Activated naive CD8-positive, alpha-beta T cell treated with anti-CD3 and anti-CD28 coated beads, Interleukin-2, amount 10 ng/mL, durations not matched to agents 7 days and 5 days (primary cell): ENCODE measurements around the gene NAXE. TPM values are rescaled to one million over a fixed set of nuclear protein-coding genes. Genes with fewer than 3 reads are reported as not detected.
"Not testable (repeated sequence)": the region's sequence is repeated elsewhere in the genome, so short reads cannot be mapped to it uniquely, and the experiment has no call there.

Experiments
- ATAC-seq: fragments of 150-1000 bp; cut with Tn5 transposase; one replicate; pipeline ENCODE4 v1.10.0; 2021; ENCODE audit warnings: low read depth, moderate library complexity
- POLR2A ChIA-PET: fragments of 350-600 bp; sonication (Branson Sonifier 250); formaldehyde crosslinking; loops from one replicate; lab custom pipeline; 2021; ENCODE audit warnings: antibody characterized with exemption; lab: Charles Lee
- DNase-seq: peaks from one replicate; pipeline ENCODE4 v3.0.0; 2021
- H3K27ac Mint-ChIP-seq: one replicate; pipeline ENCODE4 v1.8.0; 2022; ENCODE audit warnings: mild to moderate bottlenecking, mixed read lengths
- H3K27me3 Mint-ChIP-seq: one replicate; pipeline ENCODE4 v1.8.0; 2022; ENCODE audit warnings: mild to moderate bottlenecking, moderate library complexity, mixed read lengths
- H3K36me3 Mint-ChIP-seq: one replicate; pipeline ENCODE4 v1.8.0; 2021; ENCODE audit warnings: mild to moderate bottlenecking, mixed read lengths
- H3K4me1 Mint-ChIP-seq: one replicate; pipeline ENCODE4 v1.8.0; 2021; ENCODE audit warnings: mixed read lengths
- H3K4me3 Mint-ChIP-seq: one replicate; pipeline ENCODE4 v1.8.0; 2022; ENCODE audit warnings: mild to moderate bottlenecking, moderate library complexity, mixed read lengths
- H3K9me3 Mint-ChIP-seq: one replicate; pipeline ENCODE4 v1.8.0; 2021; ENCODE audit warnings: mixed read lengths
- total RNA-seq, 2 experiments: library from RNA; stranded (reverse); gene quantifications; one replicate each; pipeline ENCODE4 v1.2.3, GENCODE V29; 2021

Gene NAXE
- total RNA-seq, 2 experiments from 2014 or later = 53.8 TPM

DNA sequence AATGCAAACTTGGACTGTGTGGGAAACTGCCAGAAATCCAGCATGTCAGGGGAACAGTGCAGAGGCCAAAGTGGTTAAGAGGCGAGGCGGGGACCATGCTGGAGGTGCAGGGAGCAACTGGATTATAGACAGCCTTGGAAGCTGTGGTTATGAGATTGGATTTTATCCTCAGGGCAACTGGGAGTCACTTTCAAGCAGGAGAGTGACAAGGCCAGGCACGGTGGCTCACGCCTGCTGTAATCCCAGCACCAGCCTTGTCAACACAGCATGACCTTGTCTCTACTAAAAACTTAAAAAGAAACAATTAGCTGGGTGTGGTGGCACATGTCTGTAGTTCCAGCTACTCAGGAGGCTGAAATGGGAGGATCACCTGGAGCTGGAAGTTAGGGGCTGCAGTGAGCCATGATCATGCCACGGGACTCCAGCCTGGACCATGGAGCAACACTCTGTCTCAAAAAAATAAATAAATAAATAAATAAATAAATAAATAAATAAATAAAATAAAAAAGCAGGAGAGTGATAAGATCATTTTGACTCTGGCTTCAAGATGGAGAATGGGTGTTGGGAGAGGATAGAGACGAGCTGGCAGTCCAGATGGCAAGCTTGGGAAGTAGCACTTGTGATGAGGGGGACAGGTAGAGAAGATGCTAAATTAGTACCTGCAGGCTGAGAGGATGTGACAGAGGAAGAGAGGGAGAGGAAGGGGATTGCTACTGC is 31.2 kb downstream of the NAXE start:
- H3K4me1 Mint-ChIP-seq = peaks cover 9% of the 10 kb centered on the region

GRCh38 chr1:156623946-156624813 is 32.6 kb downstream of the NAXE start:
- POLR2A ChIA-PET = interaction anchor here (0.7 to 2.0 kb wide), 7 partner anchors 17 to 104 kb away, joined by 3 to 6 read pairs (median 3); partner anchors contain the start of genes BCAN, ISG20L2 and METTL25B
- ATAC-seq (peak; percentile 73), DNase-seq (peak; percentile 67)
- H3K9me3 Mint-ChIP-seq = no peaks in the 10 kb centered on the region
- H3K27ac Mint-ChIP-seq = no peak overlapping the region
- H3K36me3 Mint-ChIP-seq = no peaks in the 10 kb centered on the region
- H3K27me3 Mint-ChIP-seq = peaks cover 72% of the 10 kb centered on the region
- peaks cover 6% of the 10 kb centered on the region for H3K4me1 Mint-ChIP-seq
- peak overlapping the region; percentile 41 for H3K4me3 Mint-ChIP-seq

More for the DNA sequence above, 31.2 kb downstream of the NAXE start:
- Mint-ChIP-seq H3K27me3 (peaks cover 72% of the 10 kb centered on the region), H3K36me3 (no peaks in the 10 kb centered on the region), H3K9me3 (no peaks in the 10 kb centered on the region), H3K4me3 (no peak overlapping the region), H3K27ac (no peak overlapping the region)
- DNase-seq (no peak), ATAC-seq (no peak)
- POLR2A ChIA-PET = interaction anchor here (0.6 to 2.0 kb wide), 2 partner anchors 28 to 50 kb away, joined by 3 to 4 read pairs; no protein-coding TSS in a partner anchor

DNA sequence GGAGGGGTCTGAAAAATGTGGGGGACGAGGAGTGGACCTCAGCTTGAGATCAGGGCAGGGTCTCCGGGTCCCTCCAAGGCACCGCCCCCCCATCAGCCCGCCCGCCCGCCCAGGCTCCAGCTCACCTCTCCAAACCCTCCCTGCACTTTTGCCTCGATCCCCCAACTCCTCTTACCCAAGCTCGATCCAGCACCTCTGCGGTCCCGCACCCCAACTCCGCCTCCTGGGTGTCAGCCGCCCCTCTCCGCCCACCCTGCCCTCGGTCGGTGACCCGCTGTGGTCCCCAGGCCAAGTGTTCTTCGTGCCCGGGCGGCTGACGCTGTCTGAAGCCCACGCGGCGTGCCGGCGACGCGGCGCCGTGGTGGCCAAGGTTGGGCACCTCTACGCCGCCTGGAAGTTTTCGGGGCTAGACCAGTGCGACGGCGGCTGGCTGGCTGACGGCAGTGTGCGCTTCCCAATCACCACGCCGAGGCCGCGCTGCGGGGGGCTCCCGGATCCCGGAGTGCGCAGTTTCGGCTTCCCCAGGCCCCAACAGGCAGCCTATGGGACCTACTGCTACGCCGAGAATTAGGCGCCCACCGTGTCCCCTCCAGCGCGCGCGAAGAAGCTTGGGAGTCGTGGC is 33.3 kb downstream of the NAXE start:
- peaks cover 5% of the 10 kb centered on the region for H3K4me1 Mint-ChIP-seq
- POLR2A ChIA-PET = interaction anchor here (0.6 to 2.0 kb wide), 7 partner anchors 17 to 279 kb away, joined by 3 to 6 read pairs (median 3); partner anchors contain the start of gene BCAN
- H3K36me3 Mint-ChIP-seq = no peaks in the 10 kb centered on the region
- ATAC-seq = peak; percentile 6
- H3K27me3 Mint-ChIP-seq = peaks cover 72% of the 10 kb centered on the region
- no peak overlapping the region for H3K4me3 Mint-ChIP-seq
- DNase-seq = no peak
- no peaks in the 10 kb centered on the region for H3K9me3 Mint-ChIP-seq
- no peak overlapping the region for H3K27ac Mint-ChIP-seq

DNA sequence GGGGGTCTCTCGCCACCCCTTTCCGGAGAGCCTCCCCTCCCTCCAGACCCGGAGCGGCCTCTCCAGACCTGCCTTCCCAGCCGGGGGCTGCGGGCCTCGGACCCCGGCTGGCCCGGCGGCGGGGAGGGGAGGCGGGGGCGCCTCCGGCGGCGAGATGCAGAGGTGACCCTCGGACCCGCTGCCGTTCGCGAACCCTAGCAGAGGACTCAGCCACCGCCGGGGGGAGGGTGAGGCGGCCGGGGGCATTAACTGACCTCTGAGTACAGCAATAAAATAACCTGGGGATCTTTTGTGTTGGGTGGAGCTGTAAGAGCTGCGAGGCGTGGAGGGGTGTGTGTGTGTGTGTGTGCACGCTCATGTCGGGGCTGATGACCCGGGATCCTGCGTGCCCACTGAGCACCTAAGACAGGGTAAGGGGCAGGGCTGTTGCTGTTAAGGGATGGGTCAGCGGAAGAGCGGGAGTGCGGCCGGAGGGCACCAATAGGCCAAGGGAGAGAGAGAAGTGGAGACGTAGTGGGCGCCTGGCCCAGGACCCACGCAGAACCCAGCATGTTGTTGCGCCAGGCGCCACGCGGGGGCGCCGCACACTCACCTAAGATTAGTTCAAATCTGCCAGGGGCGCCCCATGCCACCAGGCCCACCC is 34.0 kb downstream of the NAXE start:
- ATAC-seq = peak; percentile 46
- POLR2A ChIA-PET = interaction anchor here (0.6 to 2.4 kb wide), 3 partner anchors 18 to 280 kb away, joined by 3 to 8 read pairs (median 3); no protein-coding TSS in a partner anchor
- Mint-ChIP-seq H3K4me1 (peaks cover 5% of the 10 kb centered on the region), H3K4me3 (peak overlapping the region; percentile 32), H3K36me3 (no peaks in the 10 kb centered on the region), H3K27ac (no peak overlapping the region), H3K27me3 (peaks cover 73% of the 10 kb centered on the region), H3K9me3 (no peaks in the 10 kb centered on the region)
- DNase-seq = peak; percentile 80

- H3K36me3 Mint-ChIP-seq = no peaks in the 10 kb centered on the region
- H3K27me3 Mint-ChIP-seq = peaks cover 75% of the 10 kb centered on the region
- DNase-seq = no peak
- peaks cover 5% of the 10 kb centered on the region for H3K4me1 Mint-ChIP-seq
- POLR2A ChIA-PET = interaction anchor here (2.4 kb wide), 1 partner anchor 17 kb away, joined by 8 read pairs; no protein-coding TSS in a partner anchor
- no peak for ATAC-seq
- no peak overlapping the region for H3K27ac Mint-ChIP-seq
- no peaks in the 10 kb centered on the region for H3K9me3 Mint-ChIP-seq
- no peak overlapping the region for H3K4me3 Mint-ChIP-seq
Measured at GRCh38 chr1:156626079-156626438, 34.5 kb downstream of the NAXE start.

- Mint-ChIP-seq H3K36me3 (no peaks in the 10 kb centered on the region), H3K27me3 (peaks cover 70% of the 10 kb centered on the region), H3K27ac (no peak overlapping the region), H3K9me3 (no peaks in the 10 kb centered on the region), H3K4me1 (peaks cover 5% of the 10 kb centered on the region), H3K4me3 (no peak overlapping the region)
- DNase-seq (no peak), ATAC-seq (no peak)
- POLR2A ChIA-PET = interaction anchor here (0.7 to 2.4 kb wide), 4 partner anchors 16 to 51 kb away, joined by 3 to 8 read pairs (median 4); no protein-coding TSS in a partner anchor
Measured at GRCh38 chr1:156627313-156627880, 35.8 kb downstream of the NAXE start.

DNA sequence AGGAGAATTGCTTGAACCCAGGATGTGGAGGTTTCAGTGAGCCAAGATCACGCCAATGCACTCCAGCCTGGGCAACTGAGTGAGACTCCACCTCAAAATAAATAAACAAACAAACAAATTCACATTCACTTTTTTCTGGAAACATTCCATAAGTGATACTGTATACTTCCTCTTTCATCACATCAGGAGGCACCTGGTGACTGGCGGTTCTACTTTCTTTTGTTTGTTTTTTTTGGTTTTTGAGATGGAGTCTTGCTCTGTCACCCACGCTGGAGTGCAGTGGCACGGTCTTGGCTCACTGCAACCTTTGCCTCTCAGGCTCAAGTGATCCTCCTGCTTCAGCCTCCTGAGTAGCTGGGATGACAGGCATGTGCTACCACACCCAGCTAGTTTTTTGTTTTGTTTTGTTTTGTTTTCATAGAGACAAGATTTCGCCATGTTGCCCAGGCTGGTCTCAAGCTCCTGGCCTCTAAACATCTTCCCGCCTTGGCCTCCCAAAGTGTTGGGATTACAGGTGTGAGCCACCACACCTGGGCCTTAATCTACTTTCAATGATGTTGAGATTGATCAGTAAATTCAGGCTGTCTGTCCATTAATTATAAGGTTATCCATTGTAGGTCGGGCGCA is 38.4 kb downstream of the NAXE start:
- H3K27me3 Mint-ChIP-seq = peaks cover 76% of the 10 kb centered on the region
- peaks cover 5% of the 10 kb centered on the region for H3K4me1 Mint-ChIP-seq
- POLR2A ChIA-PET = no interaction called here
- H3K27ac Mint-ChIP-seq = no peak overlapping the region
- no peak overlapping the region for H3K4me3 Mint-ChIP-seq
- DNase-seq (no peak), ATAC-seq (no peak)
- no peaks in the 10 kb centered on the region for H3K9me3 Mint-ChIP-seq
- no peaks in the 10 kb centered on the region for H3K36me3 Mint-ChIP-seq

- H3K4me1 Mint-ChIP-seq, H3K9me3 Mint-ChIP-seq, H3K4me3 Mint-ChIP-seq, DNase-seq, H3K36me3 Mint-ChIP-seq, H3K27ac Mint-ChIP-seq, POLR2A ChIA-PET, ATAC-seq: not testable (repeated sequence)
- H3K27me3 Mint-ChIP-seq = peaks cover 76% of the 10 kb centered on the region
Measured at GRCh38 chr1:156631152-156631551, 39.6 kb downstream of the NAXE start.

GRCh38 chr1:156632355-156632754 is 40.8 kb downstream of the NAXE start:
- H3K4me1 Mint-ChIP-seq = no peaks in the 10 kb centered on the region
- H3K4me3 Mint-ChIP-seq = no peak overlapping the region
- H3K9me3 Mint-ChIP-seq = no peaks in the 10 kb centered on the region
- peaks cover 79% of the 10 kb centered on the region for H3K27me3 Mint-ChIP-seq
- H3K27ac Mint-ChIP-seq = no peak overlapping the region
- H3K36me3 Mint-ChIP-seq = no peaks in the 10 kb centered on the region
- DNase-seq = no peak
- no peak for ATAC-seq
- POLR2A ChIA-PET = no interaction called here

- H3K36me3 Mint-ChIP-seq = no peaks in the 10 kb centered on the region
- H3K4me3 Mint-ChIP-seq = no peak overlapping the region
- POLR2A ChIA-PET = no interaction called here
Measured at GRCh38 chr1:156638189-156638985, 46.8 kb downstream of the NAXE start.

GRCh38 chr1:156639601-156640101 is 48.1 kb downstream of the NAXE start:
- DNase-seq = no peak
- H3K36me3 Mint-ChIP-seq = no peaks in the 10 kb centered on the region
- H3K4me3 Mint-ChIP-seq = no peak overlapping the region
- no peak for ATAC-seq
- no peak overlapping the region for H3K27ac Mint-ChIP-seq
- POLR2A ChIA-PET = interaction anchor here (0.6 kb wide), 1 partner anchor 108 kb away, joined by 4 read pairs; no protein-coding TSS in a partner anchor
- no peaks in the 10 kb centered on the region for H3K9me3 Mint-ChIP-seq
- H3K4me1 Mint-ChIP-seq = peaks cover 30% of the 10 kb centered on the region
- peaks cover 80% of the 10 kb centered on the region for H3K27me3 Mint-ChIP-seq

More at GRCh38 chr1:156638189-156638985, 46.8 kb downstream of the NAXE start:
- Mint-ChIP-seq H3K27me3 (peaks cover 78% of the 10 kb centered on the region), H3K9me3 (no peaks in the 10 kb centered on the region), H3K27ac (no peak overlapping the region), H3K4me1 (peaks cover 17% of the 10 kb centered on the region)
- DNase-seq (no peak), ATAC-seq (no peak)
